ENCODE data around the gene RBM15B. TPM values are rescaled to one million over a fixed set of nuclear protein-coding genes. Genes with fewer than 3 reads are reported as not detected.

RBM15B gene
- total and polyA plus RNA-seq, 4 donors = 8.4 to 31.8 (median 17.7) TPM

DNA sequence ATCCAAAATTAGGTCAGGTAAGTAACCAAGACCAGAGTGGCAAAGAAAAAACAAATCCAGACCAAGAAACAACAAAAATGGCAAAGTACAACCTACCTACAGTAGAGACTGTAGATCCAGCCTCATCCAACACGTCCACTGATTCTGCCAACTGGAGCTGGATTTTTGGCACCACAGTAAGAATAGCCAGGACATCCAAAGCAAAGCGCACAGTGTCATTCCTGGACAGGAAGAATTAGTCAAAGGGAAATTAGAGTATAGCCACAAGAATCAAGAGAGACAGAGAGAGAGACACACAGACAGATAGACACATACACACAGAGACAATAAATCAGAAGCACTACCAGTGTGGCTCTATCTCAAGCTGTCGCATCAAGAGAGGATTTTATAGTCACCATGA, 31.1 kb downstream of the RBM15B start:
- TF ChIP-seq, protein P1, sequence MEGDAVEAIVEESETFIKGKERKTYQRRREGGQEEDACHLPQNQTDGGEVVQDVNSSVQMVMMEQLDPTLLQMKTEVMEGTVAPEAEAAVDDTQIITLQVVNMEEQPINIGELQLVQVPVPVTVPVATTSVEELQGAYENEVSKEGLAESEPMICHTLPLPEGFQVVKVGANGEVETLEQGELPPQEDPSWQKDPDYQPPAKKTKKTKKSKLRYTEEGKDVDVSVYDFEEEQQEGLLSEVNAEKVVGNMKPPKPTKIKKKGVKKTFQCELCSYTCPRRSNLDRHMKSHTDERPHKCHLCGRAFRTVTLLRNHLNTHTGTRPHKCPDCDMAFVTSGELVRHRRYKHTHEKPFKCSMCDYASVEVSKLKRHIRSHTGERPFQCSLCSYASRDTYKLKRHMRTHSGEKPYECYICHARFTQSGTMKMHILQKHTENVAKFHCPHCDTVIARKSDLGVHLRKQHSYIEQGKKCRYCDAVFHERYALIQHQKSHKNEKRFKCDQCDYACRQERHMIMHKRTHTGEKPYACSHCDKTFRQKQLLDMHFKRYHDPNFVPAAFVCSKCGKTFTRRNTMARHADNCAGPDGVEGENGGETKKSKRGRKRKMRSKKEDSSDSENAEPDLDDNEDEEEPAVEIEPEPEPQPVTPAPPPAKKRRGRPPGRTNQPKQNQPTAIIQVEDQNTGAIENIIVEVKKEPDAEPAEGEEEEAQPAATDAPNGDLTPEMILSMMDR (IDR thresholded peaks at IDR 0.05; ENCODE audit: control extremely low read depth, extremely low read depth) = no peak
- Histone ChIP-seq H3K4me1 (ENCODE audit: control insufficient read depth in 5 of 5, insufficient read depth in 5 of 5, low read length in 5 of 5) (no peaks in the 10 kb centered on the region), H3K9ac (ENCODE audit: insufficient read depth in 1 of 2, low read length in 2 of 2) (no peak overlapping the region), H3K27ac (ENCODE audit: low read depth in 1 of 2, low read length in 1 of 2) (no peak overlapping the region), H3K27me3 (ENCODE audit: control insufficient read depth in 3 of 3, insufficient read depth in 3 of 3, low read length in 2 of 3) (no peaks in the 10 kb centered on the region), H3K4me3 (no peak overlapping the region), H3K36me3 (ENCODE audit: control insufficient read depth in 4 of 4, insufficient read depth in 4 of 4, low read length in 4 of 4) (peaks cover 16 to 25% (median 19%) of the 10 kb centered on the region in 4 donors), H3K9me3 (ENCODE audit: control insufficient read depth in 4 of 4, insufficient read depth in 3 of 4, low read length in 3 of 4) (no peaks in the 10 kb centered on the region)
- 98 to 99% methylated on average over 3 of the region's 3 CpGs for WGBS, 2 donors
- no peak for ATAC-seq (ENCODE audit: insufficient read depth, low FRiP score)
- no peak for DNase-seq

GRCh38 chr3:51426921-51427320, 35.8 kb downstream of the RBM15B start:
- Histone ChIP-seq H3K27me3 (ENCODE audit: control insufficient read depth in 3 of 3, insufficient read depth in 3 of 3, low read length in 2 of 3) (no peaks in the 10 kb centered on the region), H3K36me3 (ENCODE audit: control insufficient read depth in 4 of 4, insufficient read depth in 4 of 4, low read length in 4 of 4) (peaks cover 8 to 23% (median 15%) of the 10 kb centered on the region in 4 donors)
- 90 to 94% methylated on average over 4 of the region's 4 CpGs for WGBS, 2 donors

GRCh38 chr3:51429138-51429537, 38.1 kb downstream of the RBM15B start:
- H3K27ac ChIP-seq (ENCODE audit: low read depth in 1 of 2, low read length in 1 of 2) = no peak overlapping the region
- ATAC-seq (ENCODE audit: insufficient read depth, low FRiP score) (no peak), DNase-seq (no peak)
- TF ChIP-seq, protein P1 (IDR thresholded peaks at IDR 0.05; ENCODE audit: control extremely low read depth, extremely low read depth) = no peak
- H3K4me3 ChIP-seq = no peak overlapping the region
- whole genome bisulfite sequencing, 2 donors = 73 to 95% methylated on average over 3 of the region's 3 CpGs
- peaks cover 8 to 27% (median 17%) of the 10 kb centered on the region in 4 donors for H3K36me3 ChIP-seq (ENCODE audit: control insufficient read depth in 4 of 4, insufficient read depth in 4 of 4, low read length in 4 of 4)
- H3K27me3 ChIP-seq (ENCODE audit: control insufficient read depth in 3 of 3, insufficient read depth in 3 of 3, low read length in 2 of 3) = no peaks in the 10 kb centered on the region
- no peak overlapping the region for H3K9ac ChIP-seq (ENCODE audit: insufficient read depth in 1 of 2, low read length in 2 of 2)
- no peaks in the 10 kb centered on the region for H3K9me3 ChIP-seq (ENCODE audit: control insufficient read depth in 4 of 4, insufficient read depth in 3 of 4, low read length in 3 of 4)
- H3K4me1 ChIP-seq (ENCODE audit: control insufficient read depth in 5 of 5, insufficient read depth in 5 of 5, low read length in 5 of 5) = no peaks in the 10 kb centered on the region

More at GRCh38 chr3:51426921-51427320, 35.8 kb downstream of the RBM15B start:
- Histone ChIP-seq H3K9me3 (ENCODE audit: control insufficient read depth in 4 of 4, insufficient read depth in 3 of 4, low read length in 3 of 4) (no peaks in the 10 kb centered on the region), H3K4me3 (no peak overlapping the region), H3K4me1 (ENCODE audit: control insufficient read depth in 5 of 5, insufficient read depth in 5 of 5, low read length in 5 of 5) (no peaks in the 10 kb centered on the region), H3K9ac (ENCODE audit: insufficient read depth in 1 of 2, low read length in 2 of 2) (no peak overlapping the region), H3K27ac (ENCODE audit: low read depth in 1 of 2, low read length in 1 of 2) (no peak overlapping the region)
- ATAC-seq (ENCODE audit: insufficient read depth, low FRiP score) (no peak), DNase-seq (no peak)
- TF ChIP-seq, protein P1 (IDR thresholded peaks at IDR 0.05; ENCODE audit: control extremely low read depth, extremely low read depth) = no peak

GRCh38 chr3:51434110-51434509, 43.0 kb downstream of the RBM15B start:
- DNase-seq (no peak), ATAC-seq (ENCODE audit: insufficient read depth, low FRiP score) (no peak)
- no peak overlapping the region for H3K4me3 ChIP-seq
- no peaks in the 10 kb centered on the region for H3K9me3 ChIP-seq (ENCODE audit: control insufficient read depth in 4 of 4, insufficient read depth in 3 of 4, low read length in 3 of 4)
- no peaks in the 10 kb centered on the region for H3K4me1 ChIP-seq (ENCODE audit: control insufficient read depth in 5 of 5, insufficient read depth in 5 of 5, low read length in 5 of 5)
- TF ChIP-seq, protein P1 (IDR thresholded peaks at IDR 0.05; ENCODE audit: control extremely low read depth, extremely low read depth) = no peak
- H3K9ac ChIP-seq (ENCODE audit: insufficient read depth in 1 of 2, low read length in 2 of 2) = no peak overlapping the region
- H3K36me3 ChIP-seq (ENCODE audit: control insufficient read depth in 4 of 4, insufficient read depth in 4 of 4, low read length in 4 of 4) = peaks cover 4 to 20% (median 13%) of the 10 kb centered on the region in 4 donors
- H3K27ac ChIP-seq (ENCODE audit: low read depth in 1 of 2, low read length in 1 of 2) = no peak overlapping the region
- 95 to 99% methylated on average over 5 of the region's 5 CpGs for WGBS, 2 donors
- H3K27me3 ChIP-seq (ENCODE audit: control insufficient read depth in 3 of 3, insufficient read depth in 3 of 3, low read length in 2 of 3) = no peaks in the 10 kb centered on the region
